Activated CD4-positive, alpha-beta T cell treated with anti-CD3 and anti-CD28 coated beads, Interleukin-2, amount 10 ng/mL, durations not matched to agents 24 days and 14 days (primary cell): ENCODE data around the gene CCDC121. TPM values are rescaled to one million over a fixed set of nuclear protein-coding genes. Genes with fewer than 3 reads are reported as not detected.
"Not testable (repeated sequence)": the region's sequence is repeated elsewhere in the genome, so short reads cannot be mapped to it uniquely, and the experiment has no call there.

Experiments
- DNase-seq: peaks from one replicate; pipeline ENCODE4 v3.0.0; 2022
- H3K27ac Mint-ChIP-seq: one replicate; pipeline ENCODE4 v1.8.0; 2022; ENCODE audit warnings: mild to moderate bottlenecking, mixed read lengths
- H3K27me3 Mint-ChIP-seq: one replicate; pipeline ENCODE4 v1.8.0; 2022; ENCODE audit warnings: mixed read lengths
- H3K36me3 Mint-ChIP-seq: one replicate; pipeline ENCODE4 v1.8.0; 2022; ENCODE audit warnings: low read depth, mild to moderate bottlenecking, mixed read lengths
- H3K4me1 Mint-ChIP-seq: one replicate; pipeline ENCODE4 v1.8.0; 2021; ENCODE audit warnings: mixed read lengths
- H3K4me3 Mint-ChIP-seq: one replicate; pipeline ENCODE4 v1.8.0; 2022; ENCODE audit warnings: mild to moderate bottlenecking, moderate library complexity, mixed read lengths
- H3K9me3 Mint-ChIP-seq: one replicate; pipeline ENCODE4 v1.8.0; 2021; ENCODE audit warnings: mixed read lengths
- intact Hi-C: fragments of 100-400 bp; cut with micrococcal nuclease; formaldehyde crosslinking; loops from one replicate; pipeline ENCODE4 v1.15.1; 2023
- total RNA-seq: library from RNA; stranded (reverse); gene quantifications from 2 replicates; pipeline ENCODE4 v1.2.3, GENCODE V29; 2022

Gene CCDC121
- total RNA-seq, 1 donor from 2014 or later: 0.63 TPM

- Mint-ChIP-seq H3K27ac (no peak overlapping the region), H3K4me1 (peaks cover 9% of the 10 kb centered on the region), H3K27me3 (no peaks in the 10 kb centered on the region), H3K36me3 (peaks cover 72% of the 10 kb centered on the region), H3K4me3 (no peak overlapping the region), H3K9me3 (no peaks in the 10 kb centered on the region)
- intact Hi-C loops: no loop called here
- no peak for DNase-seq
Observed at GRCh38 chr2:27652341-27652740, 23.5 kb upstream of the CCDC121 start.

- H3K4me3 Mint-ChIP-seq: no peak overlapping the region
- intact Hi-C loops: no loop called here
- peaks cover 72% of the 10 kb centered on the region for H3K36me3 Mint-ChIP-seq
- no peak for DNase-seq
- peaks cover 9% of the 10 kb centered on the region for H3K4me1 Mint-ChIP-seq
- H3K27me3 Mint-ChIP-seq: no peaks in the 10 kb centered on the region
- H3K27ac Mint-ChIP-seq: no peak overlapping the region
- H3K9me3 Mint-ChIP-seq: no peaks in the 10 kb centered on the region
Observed at GRCh38 chr2:27651056-27651455, 22.2 kb upstream of the CCDC121 start.

GRCh38 chr2:27647737-27648136 lies 18.9 kb upstream of the CCDC121 start:
- Mint-ChIP-seq H3K27ac (no peak overlapping the region), H3K4me3 (no peak overlapping the region), H3K27me3 (no peaks in the 10 kb centered on the region), H3K4me1 (peaks cover 3% of the 10 kb centered on the region), H3K9me3 (no peaks in the 10 kb centered on the region), H3K36me3 (peaks cover 52% of the 10 kb centered on the region)
- DNase-seq: no peak
- intact Hi-C loops: no loop called here

- H3K27me3 Mint-ChIP-seq: no peaks in the 10 kb centered on the region
- no peaks in the 10 kb centered on the region for H3K4me1 Mint-ChIP-seq
- intact Hi-C loops: no loop called here
- H3K4me3 Mint-ChIP-seq: no peak overlapping the region
- no peaks in the 10 kb centered on the region for H3K9me3 Mint-ChIP-seq
- H3K36me3 Mint-ChIP-seq: peaks cover 52% of the 10 kb centered on the region
- DNase-seq: no peak
- H3K27ac Mint-ChIP-seq: no peak overlapping the region
Observed at GRCh38 chr2:27647289-27647688, 18.5 kb upstream of the CCDC121 start.

- Mint-ChIP-seq H3K36me3 (peaks cover 55% of the 10 kb centered on the region), H3K27ac (no peak overlapping the region), H3K4me1 (no peaks in the 10 kb centered on the region), H3K27me3 (no peaks in the 10 kb centered on the region), H3K9me3 (no peaks in the 10 kb centered on the region), H3K4me3 (no peak overlapping the region)
- DNase-seq: no peak
- intact Hi-C loops: no loop called here
Observed at GRCh38 chr2:27645197-27645596, 16.4 kb upstream of the CCDC121 start.

GRCh38 chr2:27640722-27641245 lies 12.0 kb upstream of the CCDC121 start:
- H3K9me3 Mint-ChIP-seq: no peaks in the 10 kb centered on the region
- no peak for DNase-seq
- no peak overlapping the region for H3K4me3 Mint-ChIP-seq
- H3K27ac Mint-ChIP-seq: no peak overlapping the region
- H3K4me1 Mint-ChIP-seq: peaks cover 19% of the 10 kb centered on the region
- intact Hi-C loops: no loop called here
- H3K36me3 Mint-ChIP-seq: peaks cover 54% of the 10 kb centered on the region
- H3K27me3 Mint-ChIP-seq: no peaks in the 10 kb centered on the region

- DNase-seq: no peak
- intact Hi-C loops: loop anchor here (1.0 to 2.0 kb wide), 4 partner anchors 9 to 210 kb away; partner anchors contain the start of genes CCDC121, GPN1, NRBP1 and SLC4A1AP
- peak overlapping the region; percentile 93 for H3K27ac Mint-ChIP-seq
- H3K27me3 Mint-ChIP-seq: no peaks in the 10 kb centered on the region
- peak overlapping the region; percentile 72 for H3K4me3 Mint-ChIP-seq
- peaks cover 19% of the 10 kb centered on the region for H3K4me1 Mint-ChIP-seq
- no peaks in the 10 kb centered on the region for H3K9me3 Mint-ChIP-seq
- H3K36me3 Mint-ChIP-seq: peaks cover 66% of the 10 kb centered on the region
Observed at GRCh38 chr2:27638709-27639108, 9.9 kb upstream of the CCDC121 start.

GRCh38 chr2:27638037-27638637 lies 9.3 kb upstream of the CCDC121 start:
- peak overlapping the region; percentile 72 for H3K4me3 Mint-ChIP-seq
- intact Hi-C loops: loop anchor here (1.0 to 2.0 kb wide), 4 partner anchors 9 to 209 kb away; partner anchors contain the start of genes CCDC121, GPN1, NRBP1 and SLC4A1AP
- peak; percentile 64 for DNase-seq
- peaks cover 68% of the 10 kb centered on the region for H3K36me3 Mint-ChIP-seq
- no peaks in the 10 kb centered on the region for H3K9me3 Mint-ChIP-seq
- H3K27me3 Mint-ChIP-seq: no peaks in the 10 kb centered on the region
- H3K27ac Mint-ChIP-seq: peak overlapping the region; percentile 93
- peaks cover 19% of the 10 kb centered on the region for H3K4me1 Mint-ChIP-seq

GRCh38 chr2:27636766-27637165 lies 8.0 kb upstream of the CCDC121 start:
- H3K9me3 Mint-ChIP-seq: no peaks in the 10 kb centered on the region
- no peak for DNase-seq
- no peak overlapping the region for H3K4me3 Mint-ChIP-seq
- H3K27me3 Mint-ChIP-seq: no peaks in the 10 kb centered on the region
- peaks cover 71% of the 10 kb centered on the region for H3K36me3 Mint-ChIP-seq
- H3K27ac Mint-ChIP-seq: no peak overlapping the region
- intact Hi-C loops: no loop called here
- peaks cover 21% of the 10 kb centered on the region for H3K4me1 Mint-ChIP-seq

- Mint-ChIP-seq H3K27me3 (no peaks in the 10 kb centered on the region), H3K4me1 (peaks cover 28% of the 10 kb centered on the region), H3K4me3 (no peak overlapping the region), H3K36me3 (peaks cover 66% of the 10 kb centered on the region), H3K27ac (no peak overlapping the region), H3K9me3 (no peaks in the 10 kb centered on the region)
- no peak for DNase-seq
- intact Hi-C loops: no loop called here
Observed at GRCh38 chr2:27634291-27634690, 5.5 kb upstream of the CCDC121 start.

- DNase-seq, H3K9me3 Mint-ChIP-seq, intact Hi-C loops, H3K27me3 Mint-ChIP-seq, H3K4me3 Mint-ChIP-seq: not testable (repeated sequence)
- Mint-ChIP-seq H3K27ac (peak overlapping the region; percentile 6), H3K4me1 (peaks cover 25% of the 10 kb centered on the region), H3K36me3 (peaks cover 45% of the 10 kb centered on the region)
Observed at GRCh38 chr2:27630257-27630656, 1.4 kb upstream of the CCDC121 start.

- DNase-seq: peak; percentile 63
- Mint-ChIP-seq H3K27me3 (no peaks in the 10 kb centered on the region), H3K4me1 (peaks cover 25% of the 10 kb centered on the region)
Observed at GRCh38 chr2:27627963-27628766, 647 bp downstream of the CCDC121 start.

GRCh38 chr2:27626921-27627320 lies 1.9 kb downstream of the CCDC121 start:
- not testable (repeated sequence) for DNase-seq, H3K27me3 Mint-ChIP-seq, H3K9me3 Mint-ChIP-seq, H3K4me3 Mint-ChIP-seq
- H3K4me1 Mint-ChIP-seq: peaks cover 25% of the 10 kb centered on the region
- peak overlapping the region; percentile 36 for H3K27ac Mint-ChIP-seq
- intact Hi-C loops: loop anchor here (5.0 kb wide), 1 partner anchor 140 kb away; the partner anchor contains the start of gene IFT172
- H3K36me3 Mint-ChIP-seq: peaks cover 37% of the 10 kb centered on the region

More at GRCh38 chr2:27627963-27628766, 647 bp downstream of the CCDC121 start:
- H3K9me3 Mint-ChIP-seq: no peaks in the 10 kb centered on the region
- H3K4me3 Mint-ChIP-seq: no peak overlapping the region
- intact Hi-C loops: loop anchor here (2.0 to 5.0 kb wide), 7 partner anchors 35 to 765 kb away; partner anchors contain the start of genes EIF2B4, FOSL2, GTF3C2 and IFT172
- H3K27ac Mint-ChIP-seq: no peak overlapping the region
- peaks cover 38% of the 10 kb centered on the region for H3K36me3 Mint-ChIP-seq

GRCh38 chr2:27626323-27626722 lies 2.5 kb downstream of the CCDC121 start:
- not testable (repeated sequence) for H3K27ac Mint-ChIP-seq, DNase-seq, H3K4me3 Mint-ChIP-seq, H3K9me3 Mint-ChIP-seq, H3K27me3 Mint-ChIP-seq
- peaks cover 25% of the 10 kb centered on the region for H3K4me1 Mint-ChIP-seq
- peaks cover 35% of the 10 kb centered on the region for H3K36me3 Mint-ChIP-seq
- intact Hi-C loops: loop anchor here (5.0 kb wide), 1 partner anchor 139 kb away; the partner anchor contains the start of gene IFT172
